ENCODE results near the gene OSBPL9. TPM values are rescaled to one million over a fixed set of nuclear protein-coding genes. Genes with fewer than 3 reads are reported as not detected.

OSBPL9 gene
- total RNA-seq, 2 donors from 2014 or later, result 51.2 to 52.2 TPM

- intact Hi-C loops (cut with DNase I, micrococcal nuclease), result no loop called here
- ATAC-seq, result no peak
- DNase-seq, result no peak
These were observed 132.3 kb downstream of the OSBPL9 start for GRCh38 chr1:51749151-51749550.

- intact Hi-C loops (cut with DNase I, micrococcal nuclease), result no loop called here
- no peak for DNase-seq
- ATAC-seq, result no peak
These were observed 133.3 kb downstream of the OSBPL9 start for GRCh38 chr1:51750218-51750617.

- ATAC-seq (no peak), DNase-seq (no peak)
- intact Hi-C loops (cut with DNase I, micrococcal nuclease), result no loop called here
These were observed 133.8 kb downstream of the OSBPL9 start for GRCh38 chr1:51750729-51751128.

GRCh38 chr1:51752073-51752948 is 135.4 kb downstream of the OSBPL9 start:
- intact Hi-C loops (cut with DNase I, micrococcal nuclease), result no loop called here

GRCh38 chr1:51753969-51754368 is 137.1 kb downstream of the OSBPL9 start:
- DNase-seq (no peak), ATAC-seq (no peak)
- intact Hi-C loops (cut with DNase I, micrococcal nuclease), result no loop called here

More at GRCh38 chr1:51752073-51752948, 135.4 kb downstream of the OSBPL9 start:
- ATAC-seq (no peak), DNase-seq (no peak)

GRCh38 chr1:51754666-51755065 is 137.8 kb downstream of the OSBPL9 start:
- DNase-seq (no peak), ATAC-seq (no peak)
- intact Hi-C loops (cut with DNase I, micrococcal nuclease), result no loop called here

GRCh38 chr1:51755437-51755836 is 138.5 kb downstream of the OSBPL9 start:
- intact Hi-C loops (cut with DNase I, micrococcal nuclease), result no loop called here
- no peak for ATAC-seq
- no peak for DNase-seq

GRCh38 chr1:51756290-51756689 is 139.4 kb downstream of the OSBPL9 start:
- intact Hi-C loops (cut with DNase I, micrococcal nuclease), result no loop called here
- DNase-seq (no peak), ATAC-seq (no peak)

- no peak for ATAC-seq
- no peak for DNase-seq
- intact Hi-C loops (cut with DNase I, micrococcal nuclease), result no loop called here
These were observed 141.4 kb downstream of the OSBPL9 start for GRCh38 chr1:51758310-51758709.

GRCh38 chr1:51760872-51761271 is 144.0 kb downstream of the OSBPL9 start:
- intact Hi-C loops (cut with DNase I, micrococcal nuclease), result loop anchor here in 1 of 2 donors (10.0 kb wide), 1 partner anchor 146 kb away; the partner anchor contains the start of gene OSBPL9
- ATAC-seq (no peak), DNase-seq (no peak)

GRCh38 chr1:51761351-51761750 is 144.5 kb downstream of the OSBPL9 start:
- ATAC-seq (no peak), DNase-seq (no peak)
- intact Hi-C loops (cut with DNase I, micrococcal nuclease), result loop anchor here in 1 of 2 donors (10.0 kb wide), 1 partner anchor 147 kb away; the partner anchor contains the start of gene OSBPL9

GRCh38 chr1:51768971-51769588 is 152.2 kb downstream of the OSBPL9 start:
- intact Hi-C loops (cut with DNase I, micrococcal nuclease), result loop anchor here in 1 of 2 donors (10.0 kb wide), 1 partner anchor 154 kb away; the partner anchor contains the start of gene OSBPL9
- ATAC-seq (peak; percentile 85), DNase-seq (peak in 1 of 2 donors; percentile 13)

- intact Hi-C loops (cut with DNase I, micrococcal nuclease), result no loop called here
- ATAC-seq (no peak), DNase-seq (no peak)
These were observed 159.5 kb downstream of the OSBPL9 start for GRCh38 chr1:51776408-51776807.

GRCh38 chr1:51780927-51781326 is 164.0 kb downstream of the OSBPL9 start:
- intact Hi-C loops (cut with DNase I, micrococcal nuclease), result no loop called here
- DNase-seq (no peak), ATAC-seq (no peak)

GRCh38 chr1:51784997-51785421 is 168.1 kb downstream of the OSBPL9 start:
- DNase-seq (no peak), ATAC-seq (no peak)

GRCh38 chr1:51788938-51789337 is 172.0 kb downstream of the OSBPL9 start:
- intact Hi-C loops (cut with DNase I, micrococcal nuclease), result no loop called here
- no peak for ATAC-seq
- DNase-seq, result no peak

More at GRCh38 chr1:51784997-51785421, 168.1 kb downstream of the OSBPL9 start:
- intact Hi-C loops (cut with DNase I, micrococcal nuclease), result no loop called here

GRCh38 chr1:51789342-51789741 is 172.4 kb downstream of the OSBPL9 start:
- ATAC-seq, result no peak
- intact Hi-C loops (cut with DNase I, micrococcal nuclease), result no loop called here
- no peak for DNase-seq

GRCh38 chr1:51790385-51790784 is 173.5 kb downstream of the OSBPL9 start:
- no peak for DNase-seq
- no peak for ATAC-seq
- intact Hi-C loops (cut with DNase I, micrococcal nuclease), result no loop called here

- intact Hi-C loops (cut with DNase I, micrococcal nuclease), result no loop called here
- ATAC-seq (no peak), DNase-seq (no peak)
These were observed 175.0 kb downstream of the OSBPL9 start for GRCh38 chr1:51791888-51792287.

- ATAC-seq (no peak), DNase-seq (no peak)
- intact Hi-C loops (cut with DNase I, micrococcal nuclease), result no loop called here
These were observed 176.0 kb downstream of the OSBPL9 start for GRCh38 chr1:51792864-51793263.
